Karpas-422 (cell line): ENCODE results near the gene MYL10. TPM values are rescaled to one million over a fixed set of nuclear protein-coding genes. Genes with fewer than 3 reads are reported as not detected.

ENCODE experiments used
- DNase-seq: peaks from one replicate; pipeline ENCODE4 v3.0.0-alpha.2; 2015
- H2AFZ ChIP-seq: fragments of 200-600 bp; sonication (generic); 2 replicates; pipeline ENCODE4 v1.6.1; 2014; ENCODE audit warnings: antibody characterized with exemption, low read length, mixed read lengths
- H3K27ac ChIP-seq: fragments of 200-600 bp; sonication (generic); 2 replicates; pipeline ENCODE4 v1.5.1; 2014; ENCODE audit warnings: mild to moderate bottlenecking, low read length, moderate library complexity
- H3K27me3 ChIP-seq: fragments of 200-600 bp; sonication (generic); 2 replicates; pipeline ENCODE4 v1.6.1; 2014; ENCODE audit warnings: low read length, mixed read lengths
- H3K36me3 ChIP-seq: fragments of 200-600 bp; sonication (generic); 2 replicates; pipeline ENCODE4 v1.6.1; 2014; ENCODE audit warnings: low read length, mixed read lengths; ENCODE audit not compliant: insufficient read depth
- H3K4me1 ChIP-seq: fragments of 200-600 bp; sonication (generic); 2 replicates; pipeline ENCODE4 v1.6.1; 2014; ENCODE audit warnings: mild to moderate bottlenecking, low read length, mixed read lengths
- H3K4me2 ChIP-seq: fragments of 200-600 bp; sonication (generic); 2 replicates; pipeline ENCODE4 v1.6.1; 2014; ENCODE audit warnings: low read length, low read depth, mild to moderate bottlenecking; ENCODE audit not compliant: poor library complexity, severe bottlenecking
- H3K4me3 ChIP-seq: fragments of 200-600 bp; sonication (generic); 2 replicates; pipeline ENCODE4 v1.5.1; 2014; ENCODE audit warnings: mild to moderate bottlenecking, antibody characterized with exemption, low read length, mixed read lengths
- H3K79me2 ChIP-seq: fragments of 200-600 bp; sonication (generic); 2 replicates; pipeline ENCODE4 v1.6.1; 2014; ENCODE audit warnings: mild to moderate bottlenecking, low read length, mixed read lengths
- H3K9ac ChIP-seq: fragments of 200-600 bp; sonication (generic); 2 replicates; pipeline ENCODE4 v1.6.0; 2014; ENCODE audit warnings: low read length
- H3K9me2 ChIP-seq: fragments of 200-600 bp; sonication (generic), shearing (Covaris generic); replicated peaks from 2 replicates; pipeline ENCODE4 v1.6.0; 2014; ENCODE audit warnings: mild to moderate bottlenecking, low read length, moderate library complexity; ENCODE audit not compliant: insufficient read depth
- H3K9me3 ChIP-seq: fragments of 300-700, 200-600 bp; sonication (generic); 2 replicates; pipeline ENCODE4 v1.6.1; 2014; ENCODE audit warnings: low read length, mixed read lengths
- H4K20me1 ChIP-seq: fragments of 200-600 bp; sonication (generic); 2 replicates; pipeline ENCODE4 v1.6.1; 2014; ENCODE audit warnings: mild to moderate bottlenecking, antibody characterized with exemption, low read length, low read depth; ENCODE audit not compliant: insufficient read depth
- total RNA-seq: library from RNA; depleted of rRNA; stranded (reverse); fragments of >200 nt; shearing (Covaris generic); gene quantifications from 2 replicates; pipeline ENCODE4 v1.2.3, GENCODE V29; 2014; ENCODE audit warnings: low replicate concordance

The MYL10 gene
- total RNA-seq, 1 experiment from 2014 or later, result not detected

DNA sequence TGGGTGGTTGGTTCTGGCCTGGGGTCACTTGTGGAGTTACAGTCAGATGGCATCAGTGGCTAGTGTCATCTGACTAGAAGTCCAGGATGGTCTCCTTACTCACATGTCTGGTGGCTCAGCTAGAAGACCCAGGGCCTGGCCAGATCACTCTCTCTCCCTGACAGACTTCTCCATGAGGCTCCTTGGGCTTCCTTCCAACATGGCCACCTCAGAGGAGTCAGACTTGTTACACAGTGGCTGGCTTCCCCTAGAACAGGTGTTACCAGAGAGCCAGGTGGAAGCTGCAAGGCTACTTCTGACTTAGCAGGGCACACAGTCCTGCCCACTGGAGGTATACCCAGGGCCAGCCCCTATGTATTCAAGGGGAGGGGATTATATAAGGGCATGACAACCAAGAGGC, 44.2 kb upstream of the MYL10 start:
- Histone ChIP-seq H4K20me1 (no peaks in the 10 kb centered on the region), H3K9me2 (no peaks in the 10 kb centered on the region), H2AFZ (no peak overlapping the region), H3K4me2 (no peak overlapping the region), H3K4me1 (0 out of 2 replicates have a peak, but pooled peaks cover 2% of the 10 kb centered on the region), H3K27me3 (no peaks in the 10 kb centered on the region), H3K79me2 (no peaks in the 10 kb centered on the region), H3K4me3 (no peak overlapping the region), H3K9me3 (no peaks in the 10 kb centered on the region), H3K9ac (no peak overlapping the region), H3K36me3 (no peaks in the 10 kb centered on the region), H3K27ac (no peak overlapping the region)
- DNase-seq, result no peak

DNA sequence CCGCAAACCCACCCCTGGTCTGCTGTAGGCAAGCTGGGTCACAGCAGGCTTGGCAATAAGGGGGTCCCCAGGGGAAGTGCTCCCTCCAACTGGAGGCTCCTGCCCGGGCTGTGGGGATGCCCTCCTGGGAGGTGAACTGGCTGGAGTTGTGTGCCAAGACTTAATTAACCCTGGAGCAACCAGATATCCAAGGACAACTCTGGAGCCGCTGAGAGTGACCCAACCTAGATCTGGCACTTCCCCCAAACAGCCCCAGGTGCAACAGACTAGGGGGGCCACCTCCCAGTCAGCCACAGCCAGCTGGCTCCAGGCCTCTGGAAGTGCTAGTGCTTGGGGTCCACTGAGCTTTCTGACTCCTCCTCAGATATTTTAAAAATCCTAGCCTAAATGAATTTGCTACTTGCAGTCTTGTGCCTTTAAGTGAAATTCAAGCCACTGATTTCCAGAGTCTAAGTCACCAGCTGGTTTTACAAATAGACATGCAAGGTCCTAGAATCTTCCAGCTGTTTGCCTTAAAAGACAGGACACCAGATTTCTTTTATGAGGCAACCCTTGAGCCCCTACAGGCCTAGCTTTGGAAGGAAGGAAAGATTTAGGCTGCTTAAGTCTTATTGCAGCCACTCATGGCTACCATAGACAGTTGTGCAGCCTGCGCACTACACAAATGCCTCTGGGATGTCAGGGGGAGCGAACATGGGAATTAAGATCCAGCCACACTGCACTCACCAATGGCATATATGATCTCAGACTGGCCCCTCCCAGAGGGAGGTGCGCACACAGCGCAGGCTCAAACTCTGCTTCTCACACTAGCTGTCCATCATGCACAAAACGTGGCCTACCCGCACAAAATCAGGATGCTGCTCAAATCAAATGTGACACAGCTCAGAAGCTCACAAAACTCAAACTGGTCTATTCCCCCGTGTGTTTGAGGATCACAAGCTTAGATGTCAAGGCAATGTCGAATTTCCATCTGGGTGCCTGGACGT, 42.6 kb upstream of the MYL10 start:
- no peak overlapping the region for H3K27ac ChIP-seq
- no peak for DNase-seq

DNA sequence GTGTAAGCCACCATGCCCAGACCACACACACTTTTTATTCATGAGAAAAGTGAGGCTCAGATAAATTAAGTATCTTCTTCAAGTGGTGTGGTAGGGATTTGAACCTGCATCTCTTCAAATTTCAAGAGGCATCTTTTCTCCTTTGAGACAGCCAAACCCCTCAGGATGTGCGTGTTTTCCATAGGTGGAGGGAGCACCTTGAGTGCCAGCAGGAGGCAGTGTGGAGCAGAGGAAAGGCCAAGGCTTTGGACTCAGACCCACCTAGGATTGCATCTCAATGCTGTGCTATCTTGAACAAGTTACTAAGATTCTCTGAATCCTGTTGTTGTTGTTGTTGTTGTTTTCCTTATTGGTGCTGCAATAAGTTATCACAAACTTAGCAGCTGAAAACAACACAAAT, 40.2 kb upstream of the MYL10 start:
- Histone ChIP-seq H3K9me2 (no peaks in the 10 kb centered on the region), H4K20me1 (no peaks in the 10 kb centered on the region), H3K27ac (no peak overlapping the region), H3K9ac (no peak overlapping the region), H3K4me3 (no peak overlapping the region), H3K4me1 (no peaks in the 10 kb centered on the region), H3K36me3 (no peaks in the 10 kb centered on the region), H3K27me3 (no peaks in the 10 kb centered on the region), H3K79me2 (no peaks in the 10 kb centered on the region), H3K9me3 (no peaks in the 10 kb centered on the region), H3K4me2 (no peak overlapping the region), H2AFZ (no peak overlapping the region)
- DNase-seq, result peak; percentile 58

More for the DNA sequence above, 42.6 kb upstream of the MYL10 start:
- Histone ChIP-seq H3K27me3 (no peaks in the 10 kb centered on the region), H3K4me1 (no peaks in the 10 kb centered on the region), H3K36me3 (no peaks in the 10 kb centered on the region), H4K20me1 (no peaks in the 10 kb centered on the region), H3K9me2 (no peaks in the 10 kb centered on the region), H3K79me2 (no peaks in the 10 kb centered on the region), H3K9ac (no peak overlapping the region), H2AFZ (no peak overlapping the region), H3K4me2 (no peak overlapping the region), H3K9me3 (no peaks in the 10 kb centered on the region), H3K4me3 (no peak overlapping the region)

DNA sequence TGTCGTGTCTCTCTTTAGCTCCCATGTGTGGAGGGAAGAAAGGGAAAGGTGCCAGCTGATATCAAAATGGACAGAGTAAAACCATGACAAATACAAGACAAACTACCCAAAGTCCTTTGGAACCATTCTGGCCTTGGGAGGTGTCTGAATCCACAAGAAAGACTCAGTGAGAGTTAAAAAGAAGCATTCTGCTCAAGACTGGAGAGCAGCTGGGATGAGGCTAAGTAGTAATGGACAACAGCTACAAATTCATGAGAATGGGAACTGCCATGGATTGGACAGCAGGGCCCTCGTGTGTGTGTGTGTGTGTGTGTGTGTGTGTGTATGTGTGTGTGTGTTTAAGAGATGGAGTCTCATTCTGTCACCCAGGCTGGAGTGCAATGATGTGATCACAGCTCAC, 39.6 kb upstream of the MYL10 start:
- H3K9ac ChIP-seq, result no peak overlapping the region
- no peaks in the 10 kb centered on the region; the same call in 1 of the 2 replicates for H3K9me3 ChIP-seq
- H3K79me2 ChIP-seq, result no peaks in the 10 kb centered on the region
- H3K27ac ChIP-seq, result no peak overlapping the region
- H3K27me3 ChIP-seq, result no peaks in the 10 kb centered on the region
- no peaks in the 10 kb centered on the region for H3K36me3 ChIP-seq
- no peaks in the 10 kb centered on the region for H3K9me2 ChIP-seq
- no peak for DNase-seq
- H3K4me1 ChIP-seq, result no peaks in the 10 kb centered on the region
- no peak overlapping the region for H2AFZ ChIP-seq
- no peak overlapping the region for H3K4me3 ChIP-seq
- no peaks in the 10 kb centered on the region for H4K20me1 ChIP-seq
- H3K4me2 ChIP-seq, result no peak overlapping the region

DNA sequence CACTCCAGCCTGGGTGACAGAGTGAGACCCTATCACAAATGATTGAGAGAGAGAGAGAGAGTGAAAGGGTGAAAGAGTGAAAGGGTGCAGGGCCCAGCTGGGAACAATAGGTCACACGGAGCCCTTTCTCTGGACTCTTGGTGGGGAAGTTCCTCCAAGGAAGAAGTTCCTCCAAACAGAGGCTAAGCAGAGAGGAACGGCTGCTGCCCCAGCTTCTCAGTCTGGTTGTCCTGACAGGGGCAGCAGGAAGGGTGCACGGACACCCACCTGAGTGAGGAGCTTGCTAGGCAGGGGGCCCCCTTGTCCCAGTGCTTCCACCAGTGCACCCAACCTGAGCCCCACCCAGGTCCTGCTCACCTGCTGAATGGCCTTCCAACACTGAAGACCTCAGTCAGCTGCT, 38.8 kb upstream of the MYL10 start:
- DNase-seq, result no peak
- Histone ChIP-seq H3K27me3 (no peaks in the 10 kb centered on the region), H3K36me3 (no peaks in the 10 kb centered on the region), H3K4me1 (no peaks in the 10 kb centered on the region), H3K9me2 (no peaks in the 10 kb centered on the region), H3K9me3 (peaks cover 2% of the 10 kb centered on the region; the same call in 1 of the 2 replicates), H3K9ac (no peak overlapping the region), H3K4me3 (no peak overlapping the region), H3K27ac (no peak overlapping the region), H3K4me2 (no peak overlapping the region), H3K79me2 (no peaks in the 10 kb centered on the region), H2AFZ (no peak overlapping the region), H4K20me1 (no peaks in the 10 kb centered on the region)

DNA sequence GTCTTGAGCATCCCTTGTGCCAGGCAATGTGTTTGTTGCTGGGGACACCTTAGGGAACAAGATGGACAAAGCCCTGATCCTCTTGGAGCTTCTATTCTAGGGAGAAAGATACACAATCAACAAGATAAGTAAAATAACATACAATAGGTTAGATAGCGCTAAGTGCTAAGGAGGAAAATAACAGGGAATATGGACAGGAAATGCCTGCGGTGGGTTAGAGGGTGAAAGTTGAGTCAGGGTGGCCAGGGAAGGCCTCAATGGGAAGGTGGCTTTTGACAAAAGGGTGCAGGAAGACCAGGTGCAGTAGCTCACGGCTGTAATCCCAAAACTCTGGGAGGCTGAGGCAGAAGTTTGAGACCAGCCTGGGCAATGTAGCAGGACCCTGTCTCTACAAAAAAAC, 38.3 kb upstream of the MYL10 start:
- no peak overlapping the region for H3K9ac ChIP-seq
- H3K4me2 ChIP-seq, result no peak overlapping the region
- H2AFZ ChIP-seq, result no peak overlapping the region
- H3K79me2 ChIP-seq, result no peaks in the 10 kb centered on the region
- no peaks in the 10 kb centered on the region for H3K9me2 ChIP-seq
- H3K4me1 ChIP-seq, result no peaks in the 10 kb centered on the region
- peaks cover 7% of the 10 kb centered on the region for H3K9me3 ChIP-seq
- no peaks in the 10 kb centered on the region for H4K20me1 ChIP-seq
- no peak overlapping the region for H3K27ac ChIP-seq
- H3K36me3 ChIP-seq, result no peaks in the 10 kb centered on the region
- DNase-seq, result no peak
- H3K4me3 ChIP-seq, result no peak overlapping the region
- H3K27me3 ChIP-seq, result no peaks in the 10 kb centered on the region

DNA sequence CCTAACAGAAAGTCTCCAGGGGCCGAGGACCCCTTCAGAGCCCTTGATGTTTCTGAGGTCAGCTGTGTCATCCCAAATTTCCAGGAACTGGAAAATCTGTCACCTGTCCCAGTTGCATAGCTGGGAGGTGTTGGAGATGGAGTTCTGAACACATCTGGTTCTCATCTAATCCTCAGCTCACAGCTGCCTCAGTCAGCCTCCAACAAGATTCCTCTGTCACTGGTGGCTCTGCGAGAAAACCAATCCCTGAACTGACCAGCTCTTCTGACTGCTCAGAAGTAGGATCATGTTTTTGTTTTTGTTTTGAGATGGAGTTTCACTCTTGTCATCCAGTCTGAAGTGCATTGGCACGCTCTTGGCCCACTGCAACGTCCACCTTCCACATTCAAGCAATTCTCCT, 37.6 kb upstream of the MYL10 start:
- DNase-seq, result no peak
- H3K79me2 ChIP-seq, result no peaks in the 10 kb centered on the region
- no peaks in the 10 kb centered on the region for H4K20me1 ChIP-seq
- H3K36me3 ChIP-seq, result no peaks in the 10 kb centered on the region
- no peak overlapping the region for H2AFZ ChIP-seq
- H3K9ac ChIP-seq, result no peak overlapping the region
- no peaks in the 10 kb centered on the region for H3K9me2 ChIP-seq
- no peaks in the 10 kb centered on the region for H3K27me3 ChIP-seq
- H3K9me3 ChIP-seq, result peaks cover 10% of the 10 kb centered on the region
- H3K4me3 ChIP-seq, result no peak overlapping the region
- no peak overlapping the region for H3K4me2 ChIP-seq
- no peaks in the 10 kb centered on the region for H3K4me1 ChIP-seq
- H3K27ac ChIP-seq, result no peak overlapping the region

DNA sequence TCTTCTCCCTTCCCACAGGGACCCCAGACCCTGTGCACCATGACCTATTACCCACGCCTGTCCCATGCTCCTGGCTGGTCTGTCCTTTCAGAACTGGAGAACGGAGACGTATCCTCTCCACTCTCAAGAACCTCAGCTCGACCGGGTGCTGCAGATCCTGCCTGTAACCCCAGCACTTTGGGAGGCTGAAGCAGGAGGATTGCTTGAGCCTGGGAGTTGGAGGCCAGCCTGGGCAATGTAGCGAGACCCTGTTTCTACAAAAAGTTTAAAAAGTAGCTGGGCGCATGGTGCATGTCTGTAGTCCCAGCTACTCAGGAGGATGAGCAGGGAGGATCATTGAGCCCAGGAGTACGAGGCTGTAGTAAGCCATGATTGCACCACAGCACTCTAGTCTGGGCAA, 37.2 kb upstream of the MYL10 start:
- Histone ChIP-seq H3K4me3 (no peak overlapping the region), H3K36me3 (no peaks in the 10 kb centered on the region), H3K9me3 (peaks cover 10% of the 10 kb centered on the region), H3K27me3 (no peaks in the 10 kb centered on the region), H4K20me1 (no peaks in the 10 kb centered on the region), H3K9me2 (no peaks in the 10 kb centered on the region), H3K4me1 (no peaks in the 10 kb centered on the region), H2AFZ (no peak overlapping the region), H3K4me2 (no peak overlapping the region), H3K9ac (no peak overlapping the region), H3K79me2 (no peaks in the 10 kb centered on the region), H3K27ac (no peak overlapping the region)
- DNase-seq, result no peak
